ENCODE data around the gene EMSY. TPM values are rescaled to one million over a fixed set of nuclear protein-coding genes. Genes with fewer than 3 reads are reported as not detected.

The EMSY gene
- total and polyA plus RNA-seq, 8 donors = 3.7 to 185 (median 17.3) TPM

DNA sequence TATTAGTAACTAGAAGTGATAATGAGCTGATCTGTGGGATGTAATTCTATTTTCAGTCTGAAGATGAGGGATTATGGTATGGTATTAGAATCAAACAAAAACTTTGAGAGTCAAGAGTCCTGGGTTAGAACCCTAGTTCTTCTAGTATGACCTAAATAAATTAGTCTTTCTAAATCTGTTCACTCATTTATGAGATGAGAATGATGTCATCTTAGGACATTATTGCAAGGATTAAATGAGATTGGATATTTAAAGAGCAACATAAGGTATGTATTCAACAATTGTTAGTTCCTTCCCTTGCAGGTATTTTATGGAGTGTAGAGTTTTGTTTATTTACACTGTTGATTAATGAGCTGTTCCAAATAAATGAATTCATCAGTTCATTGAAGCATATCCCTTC, 21.8 kb downstream of the EMSY start:
- Histone ChIP-seq H3K36me3 (peaks cover 8 to 75% (median 48%) of the 10 kb centered on the region in 4 donors), H3K27me3 (no peaks in the 10 kb centered on the region), H3K27ac (no peak overlapping the region), H3K4me3 (no peak overlapping the region), H3K4me1 (peaks cover 0 to 4% (median 0%) of the 10 kb centered on the region in 4 donors), H3K9me3 (no peaks in the 10 kb centered on the region)
- no peak for DNase-seq
- TF ChIP-seq POLR2AphosphoS5 (IDR thresholded peaks at IDR 0.05) (no peak), POLR2A (IDR thresholded peaks at IDR 0.05) (no peak), EP300 (IDR thresholded peaks at IDR 0.05) (no peak)
- TF ChIP-seq, protein P1, sequence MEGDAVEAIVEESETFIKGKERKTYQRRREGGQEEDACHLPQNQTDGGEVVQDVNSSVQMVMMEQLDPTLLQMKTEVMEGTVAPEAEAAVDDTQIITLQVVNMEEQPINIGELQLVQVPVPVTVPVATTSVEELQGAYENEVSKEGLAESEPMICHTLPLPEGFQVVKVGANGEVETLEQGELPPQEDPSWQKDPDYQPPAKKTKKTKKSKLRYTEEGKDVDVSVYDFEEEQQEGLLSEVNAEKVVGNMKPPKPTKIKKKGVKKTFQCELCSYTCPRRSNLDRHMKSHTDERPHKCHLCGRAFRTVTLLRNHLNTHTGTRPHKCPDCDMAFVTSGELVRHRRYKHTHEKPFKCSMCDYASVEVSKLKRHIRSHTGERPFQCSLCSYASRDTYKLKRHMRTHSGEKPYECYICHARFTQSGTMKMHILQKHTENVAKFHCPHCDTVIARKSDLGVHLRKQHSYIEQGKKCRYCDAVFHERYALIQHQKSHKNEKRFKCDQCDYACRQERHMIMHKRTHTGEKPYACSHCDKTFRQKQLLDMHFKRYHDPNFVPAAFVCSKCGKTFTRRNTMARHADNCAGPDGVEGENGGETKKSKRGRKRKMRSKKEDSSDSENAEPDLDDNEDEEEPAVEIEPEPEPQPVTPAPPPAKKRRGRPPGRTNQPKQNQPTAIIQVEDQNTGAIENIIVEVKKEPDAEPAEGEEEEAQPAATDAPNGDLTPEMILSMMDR (IDR thresholded peaks at IDR 0.05) = no peak
- intact Hi-C loops (cut with DNase I; ENCODE audit: low total_unique reads) = no loop called here

DNA sequence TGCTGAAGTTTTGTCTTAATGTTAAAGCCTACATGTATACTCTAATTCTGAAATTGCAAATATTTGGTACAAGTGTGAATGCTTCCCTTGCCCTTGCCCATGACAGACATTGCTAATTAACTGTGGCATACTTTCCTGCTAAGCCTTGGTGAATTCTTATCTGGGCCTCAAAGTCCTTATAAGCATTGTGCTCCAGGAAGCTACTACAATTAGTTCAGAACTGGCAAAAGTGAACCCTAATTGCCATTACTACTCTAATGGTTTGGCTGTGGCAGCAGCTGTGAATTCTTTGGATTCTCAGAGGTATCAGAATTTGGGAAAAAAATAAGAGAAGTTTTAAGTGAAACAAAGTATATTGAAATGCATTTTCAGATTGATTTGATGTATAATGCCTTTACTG, 24.3 kb downstream of the EMSY start:
- TF ChIP-seq POLR2A (IDR thresholded peaks at IDR 0.05) (no peak), EP300 (IDR thresholded peaks at IDR 0.05) (no peak), POLR2AphosphoS5 (IDR thresholded peaks at IDR 0.05) (no peak)
- TF ChIP-seq, protein P1 (IDR thresholded peaks at IDR 0.05) = no peak
- DNase-seq = no peak
- Histone ChIP-seq H3K4me1 (peaks cover 0 to 4% (median 0%) of the 10 kb centered on the region in 4 donors), H3K27ac (no peak overlapping the region), H3K4me3 (no peak overlapping the region), H3K27me3 (no peaks in the 10 kb centered on the region), H3K36me3 (peaks cover 20 to 90% (median 61%) of the 10 kb centered on the region in 4 donors), H3K9me3 (no peaks in the 10 kb centered on the region)
- intact Hi-C loops (cut with DNase I; ENCODE audit: low total_unique reads) = no loop called here

DNA sequence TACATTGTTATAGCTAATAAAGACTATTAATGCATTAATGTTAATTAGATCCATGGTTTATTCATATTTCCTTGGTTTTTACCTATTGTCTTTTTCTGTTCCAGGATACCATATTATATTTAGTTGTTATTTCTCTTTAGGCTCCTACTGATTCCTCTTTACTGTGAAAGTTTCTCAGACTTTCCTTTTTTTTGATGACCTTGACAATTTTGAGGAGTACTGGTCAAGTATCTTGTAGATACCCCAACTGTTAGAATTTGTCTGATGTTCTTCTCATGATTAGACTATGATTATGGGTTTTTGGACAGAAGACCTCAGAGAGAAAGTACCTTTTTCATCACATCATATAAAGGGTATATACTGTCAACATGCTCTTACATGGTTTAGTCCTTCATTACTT, 26.6 kb downstream of the EMSY start:
- no peaks in the 10 kb centered on the region for H3K9me3 ChIP-seq
- TF ChIP-seq POLR2AphosphoS5 (IDR thresholded peaks at IDR 0.05) (no peak), POLR2A (IDR thresholded peaks at IDR 0.05) (no peak), EP300 (IDR thresholded peaks at IDR 0.05) (no peak)
- TF ChIP-seq, protein P1 (IDR thresholded peaks at IDR 0.05) = no peak
- no peak overlapping the region for H3K4me3 ChIP-seq
- no peak for DNase-seq
- H3K27ac ChIP-seq = no peak overlapping the region
- H3K36me3 ChIP-seq = peaks cover 17 to 88% (median 65%) of the 10 kb centered on the region in 4 donors
- peaks cover 0 to 4% (median 0%) of the 10 kb centered on the region in 4 donors for H3K4me1 ChIP-seq
- intact Hi-C loops (cut with DNase I; ENCODE audit: low total_unique reads) = no loop called here
- no peaks in the 10 kb centered on the region for H3K27me3 ChIP-seq

DNA sequence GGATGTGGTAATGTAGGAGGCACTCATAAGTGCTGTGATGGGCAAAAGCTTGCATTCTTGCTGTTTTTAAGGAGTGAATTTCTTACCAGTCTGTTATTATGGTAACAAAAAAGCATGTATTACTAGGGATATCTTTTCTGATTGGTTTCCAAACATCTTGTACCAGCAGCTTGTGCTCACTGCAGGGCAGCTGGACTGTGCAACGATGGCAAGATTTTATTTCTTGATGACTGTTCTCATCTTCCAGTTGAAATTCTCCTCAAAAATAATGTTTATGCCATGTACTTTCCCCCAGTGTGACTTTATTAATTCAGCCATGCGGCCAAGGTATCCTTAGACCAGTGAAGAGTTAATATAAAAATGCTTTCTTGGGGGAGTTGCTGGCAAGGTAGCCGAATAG, 35.4 kb downstream of the EMSY start:
- intact Hi-C loops (cut with DNase I; ENCODE audit: low total_unique reads) = no loop called here
- no peak for DNase-seq
- Histone ChIP-seq H3K4me3 (no peak overlapping the region), H3K27ac (no peak overlapping the region), H3K27me3 (no peaks in the 10 kb centered on the region), H3K36me3 (peaks cover 21 to 54% (median 39%) of the 10 kb centered on the region in 4 donors), H3K4me1 (no peaks in the 10 kb centered on the region), H3K9me3 (no peaks in the 10 kb centered on the region)
- no peak for TF ChIP-seq POLR2AphosphoS5 (IDR thresholded peaks at IDR 0.05)
- no peak for TF ChIP-seq EP300 (IDR thresholded peaks at IDR 0.05)
- no peak for TF ChIP-seq POLR2A (IDR thresholded peaks at IDR 0.05)
- TF ChIP-seq, protein P1 (IDR thresholded peaks at IDR 0.05) = no peak
- WGBS, 5 donors = 87 to 96% (median 91%) methylated on average over 3 of the region's 3 CpGs
